K562 (cell line): ENCODE measurements around the gene ICAM3. TPM values are rescaled to one million over a fixed set of nuclear protein-coding genes. Genes with fewer than 3 reads are reported as not detected.

Experiments
- ATAC-seq: fragments of 200-7000 bp; cut with Tn5 transposase; 3 replicates; pipeline ENCODE4 v1.9.1; 2020; ENCODE audit warnings: moderate library complexity
- BruUV-seq: library from RNA; stranded (reverse); fragments of 400-500 nt; replicated peaks from 2 replicates; lab custom pipeline; 2021; lab: Mats Ljungman, UMichigan
- CTCF ChIA-PET: fragments of 300-600 bp; formaldehyde crosslinking; extraction: SDS; loops from one replicate; lab custom pipeline; 2021; ENCODE audit warnings: low intra/inter-chr PET ratio; lab: Yijun Ruan, JAX
- POLR2A ChIA-PET: fragments of 300-600, 350-650 bp; sonication (Branson Sonifier 250); formaldehyde crosslinking; extraction: SDS; loops from one replicate; lab custom pipeline; 2021; ENCODE audit warnings: antibody characterized with exemption, inconsistent platforms; lab: Yijun Ruan, JAX
- DNase-seq, 4 experiments: peaks; one replicate each; pipeline versions ENCODE4 v3.0.0 to v3.0.0-alpha.2; 2011 to 2018; ENCODE audit warnings: low spot score in 3 of 4, mixed read lengths in 3 of 4; ENCODE audit errors: extremely low read depth in 1 of 4
- FAIRE-seq: peaks from 2 replicates; lab custom pipeline; 2011; peaks lifted over from hg19 to GRCh38; lab: Jason Lieb, UNC
- H2AFZ ChIP-seq: 2 replicates; pipeline ENCODE4 v1.6.0; 2011; ENCODE audit warnings: low read depth, low read length, control low read depth, inconsistent platforms
- H3K27ac ChIP-seq: fragments of 200-600 bp; 3 replicates; pipeline ENCODE4 v1.8.0; 2011; ENCODE audit warnings: low read depth, mild to moderate bottlenecking, control low read depth, inconsistent platforms, low read length, moderate library complexity, mixed read lengths; ENCODE audit errors: extremely low read depth
- H3K27me3 ChIP-seq, 2 experiments: fragments of 300-600 bp in 1 of 2; 2 replicates in 1 of 2; 3 replicates in 1 of 2; pipeline versions ENCODE4 v1.6.0 to v1.8.0; 2011; ENCODE audit warnings: inconsistent platforms in 2 of 2, low read length in 2 of 2, mild to moderate bottlenecking in 1 of 2, mixed read lengths in 1 of 2, moderate library complexity in 1 of 2; ENCODE audit not compliant: control insufficient read depth in 2 of 2, insufficient read depth in 2 of 2
- H3K36me3 ChIP-seq: fragments of 300-600 bp; 3 replicates; pipeline ENCODE4 v1.8.0; 2011; ENCODE audit warnings: mild to moderate bottlenecking, low read length, inconsistent platforms; ENCODE audit not compliant: control insufficient read depth, insufficient read depth
- H3K4me1 ChIP-seq, 2 experiments: fragments of 200-600 bp in 1 of 2; replicated peaks in 1 of 2; 2 replicates in 1 of 2; 3 replicates in 1 of 2; pipeline versions ENCODE4 v1.5.1 to v1.8.0; 2011; ENCODE audit warnings: inconsistent platforms in 2 of 2, low read length in 2 of 2, mild to moderate bottlenecking in 1 of 2, mixed read lengths in 1 of 2, moderate library complexity in 1 of 2; ENCODE audit not compliant: control insufficient read depth in 2 of 2, insufficient read depth in 2 of 2
- H3K4me2 ChIP-seq: 2 replicates; pipeline ENCODE4 v1.6.1; 2011; ENCODE audit warnings: low read length, control low read depth, inconsistent platforms, mixed read lengths; ENCODE audit not compliant: insufficient read depth
- H3K4me3 ChIP-seq: fragments of 200-600 bp; sonication (generic), shearing (Covaris generic); 2 replicates; pipeline ENCODE4 v1.5.1; 2016; ENCODE audit warnings: control low read depth, inconsistent platforms
- H3K79me2 ChIP-seq: fragments of 200-600 bp; 3 replicates; pipeline ENCODE4 v1.8.0; 2011; ENCODE audit warnings: low read length, inconsistent platforms; ENCODE audit not compliant: control insufficient read depth, insufficient read depth
- H3K9ac ChIP-seq, 2 experiments: 2 replicates each; pipeline versions ENCODE4 v1.6.0 to v1.6.1; 2011; ENCODE audit warnings: low read depth in 2 of 2, low read length in 2 of 2, control low read depth in 1 of 2, inconsistent platforms in 1 of 2, mild to moderate bottlenecking in 1 of 2, mixed read lengths in 1 of 2; ENCODE audit not compliant: insufficient read depth in 1 of 2
- H3K9me1 ChIP-seq: one replicate; pipeline ENCODE4 v1.6.0; 2011; ENCODE audit warnings: inconsistent platforms, mild to moderate bottlenecking, low read length, moderate library complexity; ENCODE audit not compliant: control insufficient read depth, insufficient read depth
- H3K9me3 ChIP-seq: replicated peaks from 2 replicates; pipeline ENCODE4 v1.5.1; 2011; ENCODE audit warnings: low read depth, low read length, inconsistent platforms; ENCODE audit not compliant: control insufficient read depth, insufficient read depth
- H4K20me1 ChIP-seq: replicated peaks from 2 replicates; pipeline ENCODE4 v1.6.1; 2011; ENCODE audit warnings: low read length, inconsistent platforms, mixed read lengths; ENCODE audit not compliant: control insufficient read depth, insufficient read depth
- CSDE1 ChIP-seq, 2 experiments: fragments of 450-650 bp; IDR thresholded peaks; 2 replicates each; pipeline ENCODE4 v1.6.1; 2016; ENCODE audit warnings: mild to moderate bottlenecking in 1 of 2
- POLR2G ChIP-seq: fragments of 200-400 bp; formaldehyde crosslinking; IDR thresholded peaks from 2 replicates; pipeline ENCODE4 v1.6.1; 2017; ENCODE audit warnings: low read depth, mild to moderate bottlenecking, antibody characterized with exemption, low read length, moderate library complexity
- ZNF354B ChIP-seq: fragments of 250-450 bp; sonication (Bioruptor Pico); IDR thresholded peaks from 2 replicates; pipeline ENCODE4 v1.4.0; 2020
- WGBS: fragments of 100-300 bp; shearing (Covaris generic); methylation state at CpG from one replicate; pipeline ENCODE4 v1.1.6; 2016; ENCODE audit warnings: low coverage, mixed read lengths; ENCODE audit not compliant: insufficient coverage; ENCODE audit errors: missing lambda C conversion rate; 5-methylcytosine and 5-hydroxymethylcytosine counted together
- in situ Hi-C: fragments of 300-500 bp; cut with MboI; formaldehyde crosslinking; loops from 4 replicates; pipeline ENCODE4 v1.15.0; 2018; ENCODE audit warnings: inconsistent platforms, mixed read lengths
- intact Hi-C: fragments of 100-400 bp; cut with micrococcal nuclease; formaldehyde crosslinking; loops from 2 replicates; pipeline ENCODE4 v1.14.2; 2022
- polyA plus RNA-seq, 8 experiments: library from polyadenylated mRNA; depleted of rRNA in 4 of 8; stranded (reverse) in 5 of 8; unstranded in 3 of 8; fragments of >200 nt; fragmentation: Nextera tagmentation in 2 of 8; fragmentation: Illumina TruSeq in 1 of 8; extraction: Ambion mirVana in 2 of 8; extraction: Trizol in 1 of 8; gene quantifications; 2 replicates each; pipeline versions ENCODE4 v1.2.1 to v1.2.3, GENCODE V29; 2011 to 2014; ENCODE audit warnings: inconsistent platforms in 1 of 8, missing spikeins in 1 of 8
- total RNA-seq, 7 experiments: library from RNA; depleted of rRNA in 6 of 7; stranded (reverse); fragments of >200 nt in 6 of 7; fragmentation: Illumina TruSeq in 2 of 7; extraction: Trizol in 2 of 7; gene quantifications; 2 replicates each; pipeline versions ENCODE4 v1.2.1 to v1.2.3, GENCODE V29; 2011 to 2021; ENCODE audit warnings: low replicate concordance in 1 of 7

The ICAM3 gene
- total and polyA plus RNA-seq, 9 of the 15 experiments (the other 6 are each of a cell fraction or from before 2014, with no cell fraction given) = 6.5 to 39.5 (median 24.2) TPM

GRCh38 chr19:10315335-10316214, 23.8 kb downstream of the ICAM3 start, which contains the start of gene FDX2 (continued):
- no peak for TF ChIP-seq CSDE1 (IDR thresholded peaks at IDR 0.05)

- Histone ChIP-seq H3K9ac (peak within 1 kb of the TSS in 1 of 2 experiments; percentile 70; a peak in 2 of 4 replicates), H2AFZ (no peak within 1 kb of the TSS), H3K79me2 (peaks cover 7% of the 10 kb centered on the region; the same call in 2 of the 3 replicates), H4K20me1 (no peaks in the 10 kb centered on the region), H3K4me2 (no peak within 1 kb of the TSS), H3K36me3 (peaks cover 37% of the 10 kb centered on the region; the same call in 1 of the 3 replicates), H3K9me1 (no peaks in the 10 kb centered on the region), H3K4me1 (peaks cover 18 to 47% of the 10 kb centered on the region in 2 experiments; a peak in 4 of 5 replicates), H3K4me3 (no peak within 1 kb of the TSS), H3K27ac (no peak within 1 kb of the TSS), H3K9me3 (no peaks in the 10 kb centered on the region), H3K27me3 (no peaks in the 10 kb centered on the region)
- ChIA-PET POLR2A (interaction anchor here (1.7 kb wide), 1 partner anchor 11 kb away, joined by 4 read pairs; no protein-coding TSS in a partner anchor), CTCF (no interaction called here)
- BruUV-seq = no TSS peak
- WGBS = 96% methylated on average over 14 of the region's 24 CpGs
- in situ Hi-C loops (no loop called here), intact Hi-C loops (no loop called here)
- DNase-seq (no peak), FAIRE-seq (no peak), ATAC-seq (no peak)
- TF ChIP-seq ZNF354B (CRISPR knock-in tag) = no peak
- peak; percentile 33 for TF ChIP-seq POLR2G
Observed at GRCh38 chr19:10309423-10309822, 30.0 kb downstream of the ICAM3 start, which contains the start of gene ZGLP1. Gene ZGLP1, minus strand, starts transcription at chr19:10309815.
